Upper lobe of left lung (tissue), 4 donors: ENCODE results near the gene ZIC5.

Source experiments
- EP300 ChIP-seq, 4 donors: sonication (generic); formaldehyde crosslinking; IDR thresholded peaks; one replicate each; pipeline ENCODE4 v1.5.1; 2017; ENCODE audit warnings: antibody characterized with exemption in 4 of 4, control low read depth in 2 of 4
- POLR2A ChIP-seq, 4 donors: fragments of 450-650 bp; IDR thresholded peaks; one replicate each; pipeline ENCODE4 v1.5.1; 2016 to 2017; ENCODE audit warnings: antibody characterized with exemption in 4 of 4, mild to moderate bottlenecking in 2 of 4
- POLR2AphosphoS5 ChIP-seq, 2 donors: sonication (generic); formaldehyde crosslinking; IDR thresholded peaks; one replicate each; pipeline ENCODE4 v1.5.1; 2017; ENCODE audit warnings: antibody characterized with exemption in 2 of 2
- TF ChIP-seq, protein P1 (sequence below), 6 experiments: fragments of 450-650 bp in 4 of 6; fragments of 200-600 bp in 2 of 6; sonication (generic) in 2 of 6; IDR thresholded peaks; one replicate each; pipeline ENCODE4 v1.5.1; 2016 to 2019; ENCODE audit warnings: antibody characterized with exemption in 6 of 6

DNA sequence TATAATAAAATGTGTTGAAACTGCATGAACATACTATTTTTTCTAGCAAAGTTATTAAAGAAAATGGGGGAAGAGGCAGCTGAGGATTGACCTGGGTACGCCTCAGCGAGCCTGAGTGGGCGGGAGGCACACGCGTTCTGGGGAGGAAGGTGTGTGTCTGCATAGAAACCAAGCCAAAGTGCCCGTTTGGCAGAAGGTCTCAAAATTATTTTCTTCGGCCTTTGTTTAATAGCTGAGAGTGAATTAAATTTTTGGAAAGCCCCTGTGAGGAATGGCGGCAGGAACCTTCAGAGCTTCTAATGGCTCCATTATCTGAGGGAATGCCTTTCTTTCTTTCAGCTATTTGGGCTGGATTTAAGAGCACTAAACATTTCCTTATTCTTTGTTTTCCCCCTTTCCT lies 15.2 kb upstream of the ZIC5 start:
- TF ChIP-seq, protein P1, sequence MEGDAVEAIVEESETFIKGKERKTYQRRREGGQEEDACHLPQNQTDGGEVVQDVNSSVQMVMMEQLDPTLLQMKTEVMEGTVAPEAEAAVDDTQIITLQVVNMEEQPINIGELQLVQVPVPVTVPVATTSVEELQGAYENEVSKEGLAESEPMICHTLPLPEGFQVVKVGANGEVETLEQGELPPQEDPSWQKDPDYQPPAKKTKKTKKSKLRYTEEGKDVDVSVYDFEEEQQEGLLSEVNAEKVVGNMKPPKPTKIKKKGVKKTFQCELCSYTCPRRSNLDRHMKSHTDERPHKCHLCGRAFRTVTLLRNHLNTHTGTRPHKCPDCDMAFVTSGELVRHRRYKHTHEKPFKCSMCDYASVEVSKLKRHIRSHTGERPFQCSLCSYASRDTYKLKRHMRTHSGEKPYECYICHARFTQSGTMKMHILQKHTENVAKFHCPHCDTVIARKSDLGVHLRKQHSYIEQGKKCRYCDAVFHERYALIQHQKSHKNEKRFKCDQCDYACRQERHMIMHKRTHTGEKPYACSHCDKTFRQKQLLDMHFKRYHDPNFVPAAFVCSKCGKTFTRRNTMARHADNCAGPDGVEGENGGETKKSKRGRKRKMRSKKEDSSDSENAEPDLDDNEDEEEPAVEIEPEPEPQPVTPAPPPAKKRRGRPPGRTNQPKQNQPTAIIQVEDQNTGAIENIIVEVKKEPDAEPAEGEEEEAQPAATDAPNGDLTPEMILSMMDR (IDR thresholded peaks at IDR 0.05) = no peak
- TF ChIP-seq POLR2AphosphoS5 (IDR thresholded peaks at IDR 0.05) (no peak), POLR2A (IDR thresholded peaks at IDR 0.05) (no peak), EP300 (IDR thresholded peaks at IDR 0.05) (no peak)
